ENCODE measurements around the gene ANKFY1. TPM values are rescaled to one million over a fixed set of nuclear protein-coding genes. Genes with fewer than 3 reads are reported as not detected.

Gene ANKFY1
- polyA plus RNA-seq, 2 donors = 10.0 to 11.2 TPM

DNA sequence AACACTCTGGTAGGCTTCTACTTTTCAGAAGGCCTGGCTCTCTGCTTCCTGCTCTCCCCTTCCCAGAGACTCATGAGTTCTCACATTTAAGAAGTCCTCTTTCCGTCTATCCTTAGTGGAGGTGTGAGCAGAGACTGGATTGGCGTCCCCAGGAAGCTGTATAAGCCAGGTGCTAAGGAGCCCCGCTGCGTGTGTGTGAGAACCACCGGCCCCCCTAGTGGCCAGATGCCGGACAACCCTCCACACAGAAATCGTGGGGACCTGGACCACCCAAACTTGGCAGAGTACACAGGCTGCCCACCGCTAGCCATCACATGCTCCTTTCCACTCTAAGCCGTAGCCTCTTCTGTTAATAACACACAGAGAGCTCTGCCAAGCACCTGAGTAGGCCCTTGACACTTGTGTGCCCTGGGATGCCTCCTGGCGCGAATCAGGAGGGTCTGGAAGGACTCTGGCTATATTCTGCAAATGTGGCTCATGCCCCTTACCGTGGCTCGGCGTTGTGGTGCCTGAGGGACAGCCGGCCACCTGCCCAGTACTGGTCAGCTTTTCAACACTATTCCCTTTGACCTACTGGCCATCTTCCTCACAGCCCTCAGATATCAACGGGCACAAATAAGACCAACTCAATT, 106.9 kb downstream of the ANKFY1 start:
- no peaks in the 10 kb centered on the region for H3K9me3 ChIP-seq (ENCODE audit: control insufficient read depth in 2 of 2, insufficient read depth in 1 of 2, low read depth in 1 of 2, low read length in 1 of 2)
- H3K27me3 ChIP-seq (ENCODE audit: control insufficient read depth in 1 of 2, insufficient read depth in 2 of 2, low read length in 2 of 2) = no peaks in the 10 kb centered on the region
- H3K4me1 ChIP-seq (ENCODE audit: control insufficient read depth in 2 of 2, insufficient read depth in 2 of 2, low read length in 1 of 2) = peaks cover 0 to 2% of the 10 kb centered on the region in 2 donors
- 86 to 92% methylated on average over 16 of the region's 16 CpGs for WGBS, 2 donors
- H3K36me3 ChIP-seq (ENCODE audit: control insufficient read depth in 2 of 2, insufficient read depth in 2 of 2, low read length in 1 of 2) = peaks cover 7 to 27% of the 10 kb centered on the region in 2 donors
- no peak overlapping the region for H3K27ac ChIP-seq (ENCODE audit: low read depth in 2 of 2, low read length in 1 of 2)
- H3K4me3 ChIP-seq (ENCODE audit: low read depth in 1 of 2, low read length in 2 of 2) = no peak overlapping the region

GRCh38 chr17:4155980-4156620, 107.7 kb downstream of the ANKFY1 start:
- no peaks in the 10 kb centered on the region for H3K27me3 ChIP-seq (ENCODE audit: control insufficient read depth in 1 of 2, insufficient read depth in 2 of 2, low read length in 2 of 2)
- H3K9me3 ChIP-seq (ENCODE audit: control insufficient read depth in 2 of 2, insufficient read depth in 1 of 2, low read depth in 1 of 2, low read length in 1 of 2) = no peaks in the 10 kb centered on the region
- H3K27ac ChIP-seq (ENCODE audit: low read depth in 2 of 2, low read length in 1 of 2) = no peak overlapping the region
- peaks cover 0 to 2% of the 10 kb centered on the region in 2 donors for H3K4me1 ChIP-seq (ENCODE audit: control insufficient read depth in 2 of 2, insufficient read depth in 2 of 2, low read length in 1 of 2)
- no peak overlapping the region for H3K4me3 ChIP-seq (ENCODE audit: low read depth in 1 of 2, low read length in 2 of 2)
- peaks cover 7 to 27% of the 10 kb centered on the region in 2 donors for H3K36me3 ChIP-seq (ENCODE audit: control insufficient read depth in 2 of 2, insufficient read depth in 2 of 2, low read length in 1 of 2)
- 91 to 92% methylated on average over 10 of the region's 10 CpGs for WGBS, 2 donors

GRCh38 chr17:4154201-4154600, 109.6 kb downstream of the ANKFY1 start:
- no peak overlapping the region for H3K27ac ChIP-seq (ENCODE audit: low read depth in 2 of 2, low read length in 1 of 2)
- no peak overlapping the region for H3K4me3 ChIP-seq (ENCODE audit: low read depth in 1 of 2, low read length in 2 of 2)
- no peaks in the 10 kb centered on the region for H3K4me1 ChIP-seq (ENCODE audit: control insufficient read depth in 2 of 2, insufficient read depth in 2 of 2, low read length in 1 of 2)
- 87 to 92% methylated on average over 3 of the region's 3 CpGs for WGBS, 2 donors
- H3K27me3 ChIP-seq (ENCODE audit: control insufficient read depth in 1 of 2, insufficient read depth in 2 of 2, low read length in 2 of 2) = no peaks in the 10 kb centered on the region
- no peaks in the 10 kb centered on the region for H3K9me3 ChIP-seq (ENCODE audit: control insufficient read depth in 2 of 2, insufficient read depth in 1 of 2, low read depth in 1 of 2, low read length in 1 of 2)
- peaks cover 7 to 30% of the 10 kb centered on the region in 2 donors for H3K36me3 ChIP-seq (ENCODE audit: control insufficient read depth in 2 of 2, insufficient read depth in 2 of 2, low read length in 1 of 2)

GRCh38 chr17:4152471-4152870, 111.3 kb downstream of the ANKFY1 start:
- Histone ChIP-seq H3K9me3 (ENCODE audit: control insufficient read depth in 2 of 2, insufficient read depth in 1 of 2, low read depth in 1 of 2, low read length in 1 of 2) (no peaks in the 10 kb centered on the region), H3K4me1 (ENCODE audit: control insufficient read depth in 2 of 2, insufficient read depth in 2 of 2, low read length in 1 of 2) (no peaks in the 10 kb centered on the region), H3K4me3 (ENCODE audit: low read depth in 1 of 2, low read length in 2 of 2) (no peak overlapping the region), H3K36me3 (ENCODE audit: control insufficient read depth in 2 of 2, insufficient read depth in 2 of 2, low read length in 1 of 2) (peaks cover 7 to 25% of the 10 kb centered on the region in 2 donors), H3K27me3 (ENCODE audit: control insufficient read depth in 1 of 2, insufficient read depth in 2 of 2, low read length in 2 of 2) (no peaks in the 10 kb centered on the region), H3K27ac (ENCODE audit: low read depth in 2 of 2, low read length in 1 of 2) (no peak overlapping the region)
- whole genome bisulfite sequencing, 2 donors = 65 to 92% methylated on average over 3 of the region's 3 CpGs

DNA sequence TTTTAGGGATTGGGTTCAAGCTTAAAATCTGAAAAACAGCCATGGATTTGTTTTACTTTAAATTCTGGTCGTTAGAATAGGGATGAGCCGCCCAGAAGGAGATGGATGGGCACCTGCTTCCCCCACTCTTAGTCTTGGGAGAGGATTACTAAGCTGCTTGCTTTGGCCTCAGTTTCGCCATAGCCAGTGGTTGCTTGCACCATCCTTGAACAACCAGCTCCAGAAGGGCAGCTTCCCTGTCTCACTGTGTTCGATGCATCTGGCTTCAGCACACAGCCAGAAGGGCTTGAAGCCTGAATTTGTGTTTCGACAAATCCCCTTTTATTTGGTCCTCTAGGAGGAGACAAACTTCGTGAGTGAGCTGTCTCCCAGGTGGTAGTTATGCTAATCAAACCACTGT, 113.7 kb downstream of the ANKFY1 start:
- WGBS, 2 donors = 89 to 94% methylated on average over 6 of the region's 6 CpGs
- H3K9me3 ChIP-seq (ENCODE audit: control insufficient read depth in 2 of 2, insufficient read depth in 1 of 2, low read depth in 1 of 2, low read length in 1 of 2) = no peaks in the 10 kb centered on the region
- H3K27ac ChIP-seq (ENCODE audit: low read depth in 2 of 2, low read length in 1 of 2) = no peak overlapping the region
- no peaks in the 10 kb centered on the region for H3K4me1 ChIP-seq (ENCODE audit: control insufficient read depth in 2 of 2, insufficient read depth in 2 of 2, low read length in 1 of 2)
- H3K4me3 ChIP-seq (ENCODE audit: low read depth in 1 of 2, low read length in 2 of 2) = no peak overlapping the region
- peaks cover 0 to 12% of the 10 kb centered on the region in 2 donors for H3K36me3 ChIP-seq (ENCODE audit: control insufficient read depth in 2 of 2, insufficient read depth in 2 of 2, low read length in 1 of 2)
- no peaks in the 10 kb centered on the region for H3K27me3 ChIP-seq (ENCODE audit: control insufficient read depth in 1 of 2, insufficient read depth in 2 of 2, low read length in 2 of 2)

DNA sequence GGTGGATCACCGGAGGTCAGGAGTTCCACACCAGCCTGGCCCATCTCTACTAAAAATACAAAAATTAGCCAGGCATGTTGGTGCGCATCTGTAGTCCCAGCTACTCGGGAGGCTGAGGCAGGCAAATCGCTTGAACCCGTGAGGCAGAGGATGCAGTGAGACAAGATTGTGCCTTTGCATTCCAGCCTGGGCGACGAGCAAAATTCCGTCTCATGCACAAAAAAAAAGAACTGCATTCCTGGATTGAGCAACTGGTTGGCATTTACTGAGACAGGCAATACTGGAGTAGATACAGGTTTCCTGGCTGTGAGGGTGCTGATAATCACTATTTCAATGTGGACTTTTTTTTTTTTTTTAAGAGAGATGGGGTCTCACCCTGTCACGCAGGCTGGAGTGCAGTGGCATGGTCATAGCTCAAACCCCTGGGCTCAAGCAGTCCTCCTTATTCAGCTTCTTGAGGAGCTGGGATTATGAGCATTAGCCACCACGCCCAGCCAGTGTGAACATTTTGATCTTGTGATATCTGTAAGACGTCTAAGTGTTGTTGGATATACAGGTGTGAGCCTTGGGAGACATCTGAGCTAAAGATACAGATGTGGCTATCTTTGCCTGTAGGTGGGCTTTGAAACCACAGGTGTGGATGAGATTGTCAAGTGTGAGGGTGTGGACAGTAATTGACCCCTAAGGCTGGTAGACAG, 115.0 kb downstream of the ANKFY1 start:
- Histone ChIP-seq H3K9me3 (ENCODE audit: control insufficient read depth in 2 of 2, insufficient read depth in 1 of 2, low read depth in 1 of 2, low read length in 1 of 2) (no peaks in the 10 kb centered on the region), H3K4me3 (ENCODE audit: low read depth in 1 of 2, low read length in 2 of 2) (no peak overlapping the region), H3K36me3 (ENCODE audit: control insufficient read depth in 2 of 2, insufficient read depth in 2 of 2, low read length in 1 of 2) (peaks cover 0 to 9% of the 10 kb centered on the region in 2 donors), H3K4me1 (ENCODE audit: control insufficient read depth in 2 of 2, insufficient read depth in 2 of 2, low read length in 1 of 2) (no peaks in the 10 kb centered on the region), H3K27me3 (ENCODE audit: control insufficient read depth in 1 of 2, insufficient read depth in 2 of 2, low read length in 2 of 2) (no peaks in the 10 kb centered on the region), H3K27ac (ENCODE audit: low read depth in 2 of 2, low read length in 1 of 2) (no peak overlapping the region)
- WGBS, 2 donors = 81 to 90% methylated on average over 11 of the region's 11 CpGs

DNA sequence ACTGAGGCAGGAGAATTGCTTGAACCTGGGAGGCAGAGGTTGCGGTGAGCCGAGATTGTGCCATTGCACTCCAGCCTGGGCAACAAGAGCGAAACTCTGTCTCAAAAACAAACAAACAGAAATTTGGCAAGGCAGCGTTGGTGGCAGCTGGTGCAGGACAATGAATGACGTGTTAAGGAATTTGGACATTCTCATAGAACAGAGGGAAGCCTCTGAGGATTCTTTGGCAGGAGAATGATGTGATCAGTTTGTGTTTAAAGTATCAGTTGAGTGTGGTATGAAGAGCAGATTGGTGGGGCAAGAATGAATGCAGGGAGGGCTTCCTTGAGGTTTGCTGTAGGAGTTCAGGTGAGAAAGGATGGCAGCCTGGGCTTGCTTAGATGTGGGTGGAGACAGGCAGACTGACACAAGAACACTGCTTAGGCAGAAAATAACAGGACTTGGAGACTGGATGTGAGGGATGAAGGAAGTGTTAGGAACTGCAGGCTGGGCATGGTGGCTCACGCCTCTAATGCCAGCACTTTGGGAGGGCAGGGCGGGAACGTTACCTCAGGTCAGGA, 115.9 kb downstream of the ANKFY1 start:
- no peaks in the 10 kb centered on the region for H3K4me1 ChIP-seq (ENCODE audit: control insufficient read depth in 2 of 2, insufficient read depth in 2 of 2, low read length in 1 of 2)
- H3K36me3 ChIP-seq (ENCODE audit: control insufficient read depth in 2 of 2, insufficient read depth in 2 of 2, low read length in 1 of 2) = peaks cover 0 to 5% of the 10 kb centered on the region in 2 donors
- no peak overlapping the region for H3K27ac ChIP-seq (ENCODE audit: low read depth in 2 of 2, low read length in 1 of 2)
- H3K9me3 ChIP-seq (ENCODE audit: control insufficient read depth in 2 of 2, insufficient read depth in 1 of 2, low read depth in 1 of 2, low read length in 1 of 2) = no peaks in the 10 kb centered on the region
- no peaks in the 10 kb centered on the region for H3K27me3 ChIP-seq (ENCODE audit: control insufficient read depth in 1 of 2, insufficient read depth in 2 of 2, low read length in 2 of 2)
- WGBS, 2 donors = 81 to 88% methylated on average over 7 to 8 of the region's 8 CpGs
- no peak overlapping the region for H3K4me3 ChIP-seq (ENCODE audit: low read depth in 1 of 2, low read length in 2 of 2)

DNA sequence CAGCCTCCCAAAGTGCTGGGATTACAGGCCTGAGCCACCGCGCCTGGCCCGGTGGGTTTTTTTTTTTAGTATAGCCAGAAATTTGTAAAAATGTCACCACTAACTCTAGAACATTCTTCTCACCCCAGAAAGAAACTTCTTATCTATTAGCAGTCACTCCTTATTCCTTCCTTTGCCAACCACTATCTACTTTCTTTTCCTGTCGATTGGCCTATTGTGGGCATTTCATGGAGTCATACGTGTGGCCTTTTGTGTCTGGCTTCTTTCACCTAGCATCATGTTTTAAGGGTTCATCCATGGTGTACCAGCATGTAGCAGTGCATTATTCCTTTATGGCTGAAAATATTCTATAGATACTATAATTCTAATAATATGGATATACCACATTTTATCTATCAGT, 117.1 kb downstream of the ANKFY1 start:
- H3K36me3 ChIP-seq (ENCODE audit: control insufficient read depth in 2 of 2, insufficient read depth in 2 of 2, low read length in 1 of 2) = peaks cover 0 to 3% of the 10 kb centered on the region in 2 donors
- H3K9me3 ChIP-seq (ENCODE audit: control insufficient read depth in 2 of 2, insufficient read depth in 1 of 2, low read depth in 1 of 2, low read length in 1 of 2) = no peaks in the 10 kb centered on the region
- 74 to 75% methylated on average over 5 of the region's 5 CpGs for WGBS, 2 donors
- H3K27me3 ChIP-seq (ENCODE audit: control insufficient read depth in 1 of 2, insufficient read depth in 2 of 2, low read length in 2 of 2) = no peaks in the 10 kb centered on the region
- H3K27ac ChIP-seq (ENCODE audit: low read depth in 2 of 2, low read length in 1 of 2) = no peak overlapping the region
- H3K4me1 ChIP-seq (ENCODE audit: control insufficient read depth in 2 of 2, insufficient read depth in 2 of 2, low read length in 1 of 2) = no peaks in the 10 kb centered on the region
- H3K4me3 ChIP-seq (ENCODE audit: low read depth in 1 of 2, low read length in 2 of 2) = no peak overlapping the region

GRCh38 chr17:4144422-4144747, 119.4 kb downstream of the ANKFY1 start:
- H3K9me3 ChIP-seq (ENCODE audit: control insufficient read depth in 2 of 2, insufficient read depth in 1 of 2, low read depth in 1 of 2, low read length in 1 of 2) = no peaks in the 10 kb centered on the region
- no peaks in the 10 kb centered on the region for H3K27me3 ChIP-seq (ENCODE audit: control insufficient read depth in 1 of 2, insufficient read depth in 2 of 2, low read length in 2 of 2)
- H3K4me3 ChIP-seq (ENCODE audit: low read depth in 1 of 2, low read length in 2 of 2) = peak overlapping the region; percentile 98
- H3K36me3 ChIP-seq (ENCODE audit: control insufficient read depth in 2 of 2, insufficient read depth in 2 of 2, low read length in 1 of 2) = no peaks in the 10 kb centered on the region
- no peaks in the 10 kb centered on the region for H3K4me1 ChIP-seq (ENCODE audit: control insufficient read depth in 2 of 2, insufficient read depth in 2 of 2, low read length in 1 of 2)
- peak overlapping the region; percentile 98 to 100 for H3K27ac ChIP-seq (ENCODE audit: low read depth in 2 of 2, low read length in 1 of 2)
- WGBS, 2 donors = 55 to 57% methylated on average over 3 of the region's 3 CpGs

All from esophagus (tissue), 2 donors.